EL (cell line): ENCODE data around the gene PKIG.

Source experiments
- DNase-seq: peaks from one replicate; pipeline ENCODE4 v3.0.0-alpha.2; 2016

PKIG gene

GRCh38 chr20:44621939-44622338 lies 39.6 kb downstream of the PKIG start:
- DNase-seq = no peak

- no peak for DNase-seq
Observed at GRCh38 chr20:44622501-44623270, 40.3 kb downstream of the PKIG start.

- no peak for DNase-seq
Observed at GRCh38 chr20:44624152-44624551, 41.8 kb downstream of the PKIG start.

GRCh38 chr20:44624743-44625271 lies 42.4 kb downstream of the PKIG start:
- DNase-seq = no peak

- DNase-seq = no peak
Observed at GRCh38 chr20:44625361-44625760, 43.0 kb downstream of the PKIG start.

- DNase-seq = no peak
Observed at GRCh38 chr20:44626278-44626677, 43.9 kb downstream of the PKIG start.

- no peak for DNase-seq
Observed at GRCh38 chr20:44627364-44628010, 45.1 kb downstream of the PKIG start.

- no peak for DNase-seq
Observed at GRCh38 chr20:44629017-44629385, 46.6 kb downstream of the PKIG start.

GRCh38 chr20:44629542-44629941 lies 47.2 kb downstream of the PKIG start:
- DNase-seq = no peak

- no peak for DNase-seq
Observed at GRCh38 chr20:44630297-44630696, 47.9 kb downstream of the PKIG start.

- DNase-seq = no peak
Observed at GRCh38 chr20:44632103-44632752, 49.8 kb downstream of the PKIG start.

- DNase-seq = no peak
Observed at GRCh38 chr20:44633187-44633810, 50.9 kb downstream of the PKIG start.

GRCh38 chr20:44633872-44634600 lies 51.7 kb downstream of the PKIG start:
- no peak for DNase-seq

- no peak for DNase-seq
Observed at GRCh38 chr20:44635877-44636276, 53.5 kb downstream of the PKIG start.

GRCh38 chr20:44637042-44637441 lies 54.7 kb downstream of the PKIG start:
- DNase-seq = no peak

GRCh38 chr20:44637522-44638372 lies 55.4 kb downstream of the PKIG start:
- no peak for DNase-seq

GRCh38 chr20:44640522-44640921 lies 58.1 kb downstream of the PKIG start:
- no peak for DNase-seq

GRCh38 chr20:44641325-44641724 lies 58.9 kb downstream of the PKIG start:
- DNase-seq = no peak

- peak; percentile 92 for DNase-seq
Observed at GRCh38 chr20:44642203-44643153, 60.1 kb downstream of the PKIG start.

- DNase-seq = no peak
Observed at GRCh38 chr20:44643154-44643519, 60.8 kb downstream of the PKIG start.
